ENCODE results near the gene DACH1. TPM values are rescaled to one million over a fixed set of nuclear protein-coding genes. Genes with fewer than 3 reads are reported as not detected.

Gene DACH1
- total and polyA plus RNA-seq, 2 of the 13 experiments (the other 11 are each of a cell fraction or from before 2014, with no cell fraction given): not detected

DNA sequence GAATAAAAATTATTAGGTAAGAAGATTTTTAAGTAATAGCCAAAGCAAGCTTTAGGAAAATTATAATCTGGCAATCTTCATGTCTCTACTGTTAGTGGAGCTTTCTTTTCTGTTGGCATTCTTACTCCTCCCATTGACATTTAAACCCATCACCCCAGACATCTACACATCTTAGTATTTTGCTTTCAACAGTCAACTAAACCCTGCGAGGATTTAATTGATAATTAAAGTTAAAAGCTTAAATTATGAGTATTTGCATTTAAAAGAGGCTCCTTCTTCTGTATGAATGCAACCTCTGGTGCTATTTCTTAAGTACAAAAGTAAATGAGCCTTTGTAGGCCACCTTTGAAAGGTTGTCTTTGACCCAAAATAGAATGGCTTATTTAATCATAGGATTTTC is 148.1 kb downstream of the DACH1 start (continued):
- TF ChIP-seq, protein P1, sequence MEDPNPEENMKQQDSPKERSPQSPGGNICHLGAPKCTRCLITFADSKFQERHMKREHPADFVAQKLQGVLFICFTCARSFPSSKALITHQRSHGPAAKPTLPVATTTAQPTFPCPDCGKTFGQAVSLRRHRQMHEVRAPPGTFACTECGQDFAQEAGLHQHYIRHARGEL (CRISPR knock-in tag; IDR thresholded peaks at IDR 0.05): no peak
- TF ChIP-seq, protein P2, sequence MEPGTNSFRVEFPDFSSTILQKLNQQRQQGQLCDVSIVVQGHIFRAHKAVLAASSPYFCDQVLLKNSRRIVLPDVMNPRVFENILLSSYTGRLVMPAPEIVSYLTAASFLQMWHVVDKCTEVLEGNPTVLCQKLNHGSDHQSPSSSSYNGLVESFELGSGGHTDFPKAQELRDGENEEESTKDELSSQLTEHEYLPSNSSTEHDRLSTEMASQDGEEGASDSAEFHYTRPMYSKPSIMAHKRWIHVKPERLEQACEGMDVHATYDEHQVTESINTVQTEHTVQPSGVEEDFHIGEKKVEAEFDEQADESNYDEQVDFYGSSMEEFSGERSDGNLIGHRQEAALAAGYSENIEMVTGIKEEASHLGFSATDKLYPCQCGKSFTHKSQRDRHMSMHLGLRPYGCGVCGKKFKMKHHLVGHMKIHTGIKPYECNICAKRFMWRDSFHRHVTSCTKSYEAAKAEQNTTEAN (CRISPR knock-in tag; conservative IDR thresholded peaks at IDR 0.05): no peak
- TF ChIP-seq SUZ12 (IDR thresholded peaks at IDR 0.05; ENCODE audit: low read depth, low read length): no peak
- TF ChIP-seq ZNF138 (CRISPR knock-in tag; IDR thresholded peaks at IDR 0.05; ENCODE audit: low read depth): no peak

DNA sequence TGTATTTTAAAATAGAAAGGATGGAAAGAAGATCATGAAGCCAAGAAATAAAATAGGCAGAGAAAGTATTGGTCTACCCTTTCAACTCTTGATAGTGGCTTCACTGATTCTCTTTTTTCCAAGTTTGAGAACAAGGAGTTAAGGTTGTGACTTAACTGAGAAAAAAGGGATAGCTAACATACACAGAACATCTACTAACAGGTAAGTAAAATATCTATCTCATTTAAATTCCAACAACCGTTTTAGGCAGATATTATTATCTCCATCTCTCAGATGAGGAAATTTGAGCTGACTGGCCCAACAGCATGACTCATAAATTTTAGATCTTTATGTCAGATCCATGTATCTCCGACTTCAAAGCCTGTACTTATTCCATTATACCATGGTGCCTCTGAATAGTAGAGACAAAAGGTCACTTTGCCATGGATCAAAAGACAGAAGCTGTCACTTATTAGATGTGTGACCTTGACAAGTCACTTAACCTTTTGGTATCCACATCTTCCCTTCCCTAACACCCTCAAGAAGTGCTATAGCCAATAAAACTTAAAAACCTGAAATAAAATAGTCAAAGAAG is 152.1 kb downstream of the DACH1 start:
- Histone ChIP-seq H3K36me3 (replicated peaks in 1 of 2; ENCODE audit: control insufficient read depth in 1 of 2, insufficient read depth in 2 of 2, low read length in 2 of 2) (no peaks in the 10 kb centered on the region), H3K79me2 (ENCODE audit: insufficient read depth, low read length) (no peaks in the 10 kb centered on the region), H3K9me3 (ENCODE audit: low read length) (no peaks in the 10 kb centered on the region), H4K20me1 (ENCODE audit: insufficient read depth, low read length) (no peaks in the 10 kb centered on the region), H3K4me3 (replicated peaks in 1 of 3; ENCODE audit: insufficient read depth in 1 of 3, low read depth in 2 of 3, low read length in 3 of 3) (no peak overlapping the region), H3K9ac (ENCODE audit: insufficient read depth, low read depth, low read length) (no peak overlapping the region), H3K4me2 (ENCODE audit: low read depth, low read length) (no peak overlapping the region), H3K27ac (ENCODE audit: extremely low read length, insufficient read depth, low read length) (no peak overlapping the region), H3K27me3 (ENCODE audit: control insufficient read depth in 1 of 2, insufficient read depth in 2 of 2, low read length in 2 of 2) (no peaks in the 10 kb centered on the region), H2AFZ (ENCODE audit: low read length) (no peak overlapping the region), H3K4me1 (ENCODE audit: insufficient read depth, low read length) (no peaks in the 10 kb centered on the region)
- intact Hi-C loops (cut with micrococcal nuclease; ENCODE audit: unreplicated experiment): no loop called here
- 3% methylated on average over 2 of the region's 2 CpGs for WGBS (ENCODE audit: low lambda C conversion rate)
- no TSS peak for BruUV-seq (replicated peaks)
- FAIRE-seq (no peak), ATAC-seq (no peak), DNase-seq (ENCODE audit: low spot score) (no peak)
- ChIA-PET CTCF (ENCODE audit: low intra/inter-chr PET ratio, low total read pairs) (no interaction called here), POLR2A (no interaction called here)
- in situ Hi-C loops (cut with HindIII; ENCODE audit: extremely low pct_ligation_motif_present, low pct_unique_long_range_greater_than_20kb): no loop called here
- TF ChIP-seq, protein P3, sequence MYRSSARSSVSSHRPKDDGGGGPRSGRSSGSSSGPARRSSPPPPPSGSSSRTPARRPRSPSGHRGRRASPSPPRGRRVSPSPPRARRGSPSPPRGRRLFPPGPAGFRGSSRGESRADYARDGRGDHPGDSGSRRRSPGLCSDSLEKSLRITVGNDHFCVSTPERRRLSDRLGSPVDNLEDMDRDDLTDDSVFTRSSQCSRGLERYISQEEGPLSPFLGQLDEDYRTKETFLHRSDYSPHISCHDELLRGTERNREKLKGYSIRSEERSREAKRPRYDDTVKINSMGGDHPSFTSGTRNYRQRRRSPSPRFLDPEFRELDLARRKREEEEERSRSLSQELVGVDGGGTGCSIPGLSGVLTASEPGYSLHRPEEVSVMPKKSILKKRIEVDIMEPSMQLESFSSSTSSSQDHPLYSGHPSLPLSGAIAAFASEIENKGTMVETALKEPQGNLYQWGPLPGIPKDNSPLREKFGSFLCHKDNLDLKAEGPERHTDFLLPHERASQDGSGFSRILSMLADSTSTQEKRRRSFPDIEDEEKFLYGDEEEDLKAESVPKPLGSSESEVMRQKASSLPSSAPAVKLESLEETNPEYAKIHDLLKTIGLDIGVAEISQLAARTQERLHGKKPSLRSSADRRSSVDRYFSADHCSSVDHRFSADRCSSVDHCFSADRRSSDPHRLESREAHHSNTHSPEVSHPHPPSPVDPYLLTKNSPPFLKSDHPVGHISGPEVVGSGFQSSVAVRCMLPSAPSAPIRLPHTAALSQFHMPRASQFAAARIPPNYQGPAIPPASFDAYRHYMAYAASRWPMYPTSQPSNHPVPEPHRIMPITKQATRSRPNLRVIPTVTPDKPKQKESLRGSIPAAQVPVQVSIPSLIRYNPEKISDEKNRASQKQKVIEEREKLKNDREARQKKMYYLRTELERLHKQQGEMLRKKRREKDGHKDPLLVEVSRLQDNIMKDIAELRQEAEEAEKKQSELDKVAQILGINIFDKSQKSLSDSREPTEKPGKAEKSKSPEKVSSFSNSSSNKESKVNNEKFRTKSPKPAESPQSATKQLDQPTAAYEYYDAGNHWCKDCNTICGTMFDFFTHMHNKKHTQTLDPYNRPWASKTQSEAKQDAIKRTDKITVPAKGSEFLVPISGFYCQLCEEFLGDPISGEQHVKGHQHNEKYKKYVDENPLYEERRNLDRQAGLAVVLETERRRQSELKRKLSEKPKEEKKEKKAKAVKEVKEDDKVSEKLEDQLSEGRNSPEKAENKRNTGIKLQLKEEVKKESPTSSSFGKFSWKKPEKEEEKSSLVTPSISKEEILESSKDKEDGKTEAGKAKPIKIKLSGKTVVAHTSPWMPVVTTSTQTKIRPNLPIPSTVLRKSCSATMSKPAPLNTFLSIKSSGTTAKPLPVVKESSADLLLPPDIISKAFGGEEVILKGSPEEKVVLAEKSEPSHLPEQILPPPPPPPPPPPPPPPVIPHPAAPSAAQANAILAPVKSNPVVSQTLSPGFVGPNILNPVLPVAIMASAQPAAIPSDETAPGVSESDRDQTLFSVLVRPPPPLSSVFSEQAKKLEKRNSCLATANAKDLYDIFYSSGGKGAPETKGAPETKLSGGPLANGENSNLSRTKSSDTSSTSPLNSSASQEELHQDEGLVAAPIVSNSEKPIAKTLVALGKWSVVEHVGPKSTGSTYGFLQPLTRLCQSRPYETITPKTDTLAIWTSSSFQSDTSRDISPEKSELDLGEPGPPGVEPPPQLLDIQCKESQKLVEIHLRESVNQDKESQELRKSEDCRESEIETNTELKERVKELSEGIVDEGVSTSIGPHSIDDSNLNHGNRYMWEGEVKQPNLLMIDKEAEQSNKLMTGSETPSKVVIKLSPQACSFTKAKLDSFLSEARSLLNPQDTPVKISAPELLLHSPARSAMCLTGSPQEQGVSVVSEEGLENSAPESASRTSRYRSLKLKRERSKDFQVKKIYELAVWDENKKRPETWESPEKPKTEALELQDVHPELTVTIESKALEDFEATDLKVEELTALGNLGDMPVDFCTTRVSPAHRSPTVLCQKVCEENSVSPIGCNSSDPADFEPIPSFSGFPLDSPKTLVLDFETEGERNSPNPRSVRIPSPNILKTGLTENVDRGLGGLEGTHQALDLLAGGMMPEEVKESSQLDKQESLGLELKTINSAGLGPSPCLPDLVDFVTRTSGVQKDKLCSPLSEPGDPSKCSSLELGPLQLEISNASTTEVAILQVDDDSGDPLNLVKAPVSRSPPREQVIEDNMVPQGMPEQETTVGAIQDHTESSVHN (CRISPR knock-in tag; IDR thresholded peaks at IDR 0.05): no peak
- TF ChIP-seq, protein P4, sequence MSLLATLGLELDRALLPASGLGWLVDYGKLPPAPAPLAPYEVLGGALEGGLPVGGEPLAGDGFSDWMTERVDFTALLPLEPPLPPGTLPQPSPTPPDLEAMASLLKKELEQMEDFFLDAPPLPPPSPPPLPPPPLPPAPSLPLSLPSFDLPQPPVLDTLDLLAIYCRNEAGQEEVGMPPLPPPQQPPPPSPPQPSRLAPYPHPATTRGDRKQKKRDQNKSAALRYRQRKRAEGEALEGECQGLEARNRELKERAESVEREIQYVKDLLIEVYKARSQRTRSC (CRISPR knock-in tag; IDR thresholded peaks at IDR 0.05; ENCODE audit: low read depth): no peak
- TF ChIP-seq, protein P5, sequence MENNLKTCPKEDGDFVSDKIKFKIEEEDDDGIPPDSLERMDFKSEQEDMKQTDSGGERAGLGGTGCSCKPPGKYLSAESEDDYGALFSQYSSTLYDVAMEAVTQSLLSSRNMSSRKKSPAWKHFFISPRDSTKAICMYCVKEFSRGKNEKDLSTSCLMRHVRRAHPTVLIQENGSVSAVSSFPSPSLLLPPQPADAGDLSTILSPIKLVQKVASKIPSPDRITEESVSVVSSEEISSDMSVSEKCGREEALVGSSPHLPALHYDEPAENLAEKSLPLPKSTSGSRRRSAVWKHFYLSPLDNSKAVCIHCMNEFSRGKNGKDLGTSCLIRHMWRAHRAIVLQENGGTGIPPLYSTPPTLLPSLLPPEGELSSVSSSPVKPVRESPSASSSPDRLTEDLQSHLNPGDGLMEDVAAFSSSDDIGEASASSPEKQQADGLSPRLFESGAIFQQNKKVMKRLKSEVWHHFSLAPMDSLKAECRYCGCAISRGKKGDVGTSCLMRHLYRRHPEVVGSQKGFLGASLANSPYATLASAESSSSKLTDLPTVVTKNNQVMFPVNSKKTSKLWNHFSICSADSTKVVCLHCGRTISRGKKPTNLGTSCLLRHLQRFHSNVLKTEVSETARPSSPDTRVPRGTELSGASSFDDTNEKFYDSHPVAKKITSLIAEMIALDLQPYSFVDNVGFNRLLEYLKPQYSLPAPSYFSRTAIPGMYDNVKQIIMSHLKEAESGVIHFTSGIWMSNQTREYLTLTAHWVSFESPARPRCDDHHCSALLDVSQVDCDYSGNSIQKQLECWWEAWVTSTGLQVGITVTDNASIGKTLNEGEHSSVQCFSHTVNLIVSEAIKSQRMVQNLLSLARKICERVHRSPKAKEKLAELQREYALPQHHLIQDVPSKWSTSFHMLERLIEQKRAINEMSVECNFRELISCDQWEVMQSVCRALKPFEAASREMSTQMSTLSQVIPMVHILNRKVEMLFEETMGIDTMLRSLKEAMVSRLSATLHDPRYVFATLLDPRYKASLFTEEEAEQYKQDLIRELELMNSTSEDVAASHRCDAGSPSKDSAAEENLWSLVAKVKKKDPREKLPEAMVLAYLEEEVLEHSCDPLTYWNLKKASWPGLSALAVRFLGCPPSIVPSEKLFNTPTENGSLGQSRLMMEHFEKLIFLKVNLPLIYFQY (CRISPR knock-in tag; IDR thresholded peaks at IDR 0.05; ENCODE audit: borderline replicate concordance): no peak

Measured in HepG2 (cell line).